ENCODE results near the gene OR9I1.

DNA sequence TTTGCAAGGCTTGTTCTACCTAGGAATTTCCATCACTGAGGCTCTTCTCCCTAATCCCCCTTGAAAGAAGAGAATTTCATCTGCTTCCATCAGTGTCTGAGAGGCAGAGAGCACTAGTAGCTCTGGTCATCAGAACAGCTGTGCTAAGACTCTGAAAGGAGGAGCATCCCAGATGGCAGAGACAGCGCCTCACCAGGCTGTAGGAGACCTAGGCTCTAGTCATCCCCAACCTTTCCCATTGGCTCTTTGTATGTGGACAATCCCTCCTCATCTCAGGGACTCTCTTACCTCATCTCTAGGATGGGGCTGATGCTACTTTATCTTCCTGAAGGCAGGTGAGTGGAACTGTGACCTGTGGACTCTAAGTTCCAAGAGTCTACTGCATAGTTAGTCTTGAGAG, 8.8 kb upstream of the OR9I1 start:
- TF ChIP-seq ATF2 (CRISPR knock-in tag; IDR thresholded peaks at IDR 0.05; ENCODE audit: borderline replicate concordance, low read depth) = no peak
- TF ChIP-seq, protein P1, sequence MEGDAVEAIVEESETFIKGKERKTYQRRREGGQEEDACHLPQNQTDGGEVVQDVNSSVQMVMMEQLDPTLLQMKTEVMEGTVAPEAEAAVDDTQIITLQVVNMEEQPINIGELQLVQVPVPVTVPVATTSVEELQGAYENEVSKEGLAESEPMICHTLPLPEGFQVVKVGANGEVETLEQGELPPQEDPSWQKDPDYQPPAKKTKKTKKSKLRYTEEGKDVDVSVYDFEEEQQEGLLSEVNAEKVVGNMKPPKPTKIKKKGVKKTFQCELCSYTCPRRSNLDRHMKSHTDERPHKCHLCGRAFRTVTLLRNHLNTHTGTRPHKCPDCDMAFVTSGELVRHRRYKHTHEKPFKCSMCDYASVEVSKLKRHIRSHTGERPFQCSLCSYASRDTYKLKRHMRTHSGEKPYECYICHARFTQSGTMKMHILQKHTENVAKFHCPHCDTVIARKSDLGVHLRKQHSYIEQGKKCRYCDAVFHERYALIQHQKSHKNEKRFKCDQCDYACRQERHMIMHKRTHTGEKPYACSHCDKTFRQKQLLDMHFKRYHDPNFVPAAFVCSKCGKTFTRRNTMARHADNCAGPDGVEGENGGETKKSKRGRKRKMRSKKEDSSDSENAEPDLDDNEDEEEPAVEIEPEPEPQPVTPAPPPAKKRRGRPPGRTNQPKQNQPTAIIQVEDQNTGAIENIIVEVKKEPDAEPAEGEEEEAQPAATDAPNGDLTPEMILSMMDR (IDR thresholded peaks at IDR 0.05) = no peak
- TF ChIP-seq ZNF317 (CRISPR knock-in tag; IDR thresholded peaks at IDR 0.05; ENCODE audit: borderline replicate concordance, low read depth) = no peak
- TF ChIP-seq NFYB (CRISPR knock-in tag; conservative IDR thresholded peaks at IDR 0.05; ENCODE audit: low read depth) = no peak
- TF ChIP-seq, protein P2, sequence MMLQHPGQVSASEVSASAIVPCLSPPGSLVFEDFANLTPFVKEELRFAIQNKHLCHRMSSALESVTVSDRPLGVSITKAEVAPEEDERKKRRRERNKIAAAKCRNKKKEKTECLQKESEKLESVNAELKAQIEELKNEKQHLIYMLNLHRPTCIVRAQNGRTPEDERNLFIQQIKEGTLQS (CRISPR knock-in tag; conservative IDR thresholded peaks at IDR 0.05) = no peak
- TF ChIP-seq NFE2L1 (CRISPR knock-in tag; IDR thresholded peaks at IDR 0.05) = no peak
- no peak for TF ChIP-seq PREB (CRISPR knock-in tag; IDR thresholded peaks at IDR 0.05; ENCODE audit: borderline replicate concordance)
- no peak for TF ChIP-seq FOXJ3 (CRISPR knock-in tag; IDR thresholded peaks at IDR 0.05; ENCODE audit: borderline replicate concordance)

All from WTC11 (cell line).